Subcutaneous adipose tissue (tissue), 4 donors: ENCODE data around the gene NEIL3. TPM values are rescaled to one million over a fixed set of nuclear protein-coding genes. Genes with fewer than 3 reads are reported as not detected.

Experiments used
- total RNA-seq, 4 donors: library from RNA; depleted of rRNA; stranded (reverse); fragments of >200 nt; gene quantifications; one replicate each; pipeline ENCODE4 v1.1.0, GENCODE V29; 2016
- TF ChIP-seq, protein P1 (sequence below): fragments of 450-650 bp; IDR thresholded peaks from one replicate; pipeline ENCODE4 v1.5.1; 2016; ENCODE audit warnings: low read depth, mild to moderate bottlenecking, control low read depth, antibody characterized with exemption, moderate library complexity

The NEIL3 gene
- total RNA-seq, 4 donors from 2014 or later, result 0.19 to 1.7 (median 0.66) TPM; not detected in 1

GRCh38 chr4:177271915-177272766 lies 37.5 kb upstream of the NEIL3 start:
- TF ChIP-seq, protein P1, sequence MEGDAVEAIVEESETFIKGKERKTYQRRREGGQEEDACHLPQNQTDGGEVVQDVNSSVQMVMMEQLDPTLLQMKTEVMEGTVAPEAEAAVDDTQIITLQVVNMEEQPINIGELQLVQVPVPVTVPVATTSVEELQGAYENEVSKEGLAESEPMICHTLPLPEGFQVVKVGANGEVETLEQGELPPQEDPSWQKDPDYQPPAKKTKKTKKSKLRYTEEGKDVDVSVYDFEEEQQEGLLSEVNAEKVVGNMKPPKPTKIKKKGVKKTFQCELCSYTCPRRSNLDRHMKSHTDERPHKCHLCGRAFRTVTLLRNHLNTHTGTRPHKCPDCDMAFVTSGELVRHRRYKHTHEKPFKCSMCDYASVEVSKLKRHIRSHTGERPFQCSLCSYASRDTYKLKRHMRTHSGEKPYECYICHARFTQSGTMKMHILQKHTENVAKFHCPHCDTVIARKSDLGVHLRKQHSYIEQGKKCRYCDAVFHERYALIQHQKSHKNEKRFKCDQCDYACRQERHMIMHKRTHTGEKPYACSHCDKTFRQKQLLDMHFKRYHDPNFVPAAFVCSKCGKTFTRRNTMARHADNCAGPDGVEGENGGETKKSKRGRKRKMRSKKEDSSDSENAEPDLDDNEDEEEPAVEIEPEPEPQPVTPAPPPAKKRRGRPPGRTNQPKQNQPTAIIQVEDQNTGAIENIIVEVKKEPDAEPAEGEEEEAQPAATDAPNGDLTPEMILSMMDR, result no peak

GRCh38 chr4:177275999-177276398 lies 33.7 kb upstream of the NEIL3 start:
- TF ChIP-seq, protein P1, result no peak

- TF ChIP-seq, protein P1, result no peak
Observed at GRCh38 chr4:177281351-177281909, 28.2 kb upstream of the NEIL3 start.

DNA sequence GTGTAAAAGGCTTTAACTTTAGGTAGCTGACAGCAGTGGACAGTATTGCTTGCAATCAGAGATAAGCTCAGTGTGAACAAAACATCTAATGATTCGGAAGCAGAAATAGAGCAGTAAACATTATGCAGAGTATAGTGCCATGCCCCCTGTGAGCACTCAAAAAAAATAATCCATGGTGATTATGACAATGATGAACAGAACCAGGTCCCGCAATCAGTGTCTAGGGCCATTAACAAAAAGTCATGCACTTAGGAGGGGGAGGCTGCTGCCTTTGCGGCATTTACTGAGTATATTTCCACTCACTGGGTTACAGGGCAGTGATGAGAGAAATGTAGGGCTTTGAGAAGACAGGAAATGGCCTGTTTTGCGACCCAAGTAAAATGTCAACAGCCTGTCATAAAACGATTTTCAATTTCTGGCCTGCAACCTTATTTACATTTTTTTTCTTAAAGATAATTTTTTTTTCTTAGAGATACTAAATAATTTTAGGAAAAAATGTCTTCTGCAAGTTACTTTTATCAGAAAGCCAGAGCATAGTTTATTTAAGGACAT lies 27.3 kb upstream of the NEIL3 start:
- TF ChIP-seq, protein P1, result no peak

DNA sequence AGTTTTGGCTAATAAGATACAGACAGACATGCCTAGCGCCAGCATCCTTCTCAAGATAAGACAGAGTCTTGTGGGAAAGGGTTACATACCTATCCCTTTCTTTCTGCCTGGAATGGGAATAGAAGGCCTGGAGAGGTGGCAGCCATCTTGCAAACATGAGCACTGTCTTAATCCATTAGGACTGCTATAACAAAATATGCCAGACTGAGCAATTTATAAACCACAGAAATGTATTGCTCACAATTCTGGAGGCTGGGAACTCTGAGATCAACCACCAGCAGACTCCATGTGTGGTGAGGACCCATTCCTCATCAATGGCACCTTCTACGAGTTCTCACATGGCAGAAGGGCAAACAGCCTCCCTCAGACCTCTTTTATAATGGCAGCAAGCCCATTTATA lies 26.5 kb upstream of the NEIL3 start:
- TF ChIP-seq, protein P1, result no peak

DNA sequence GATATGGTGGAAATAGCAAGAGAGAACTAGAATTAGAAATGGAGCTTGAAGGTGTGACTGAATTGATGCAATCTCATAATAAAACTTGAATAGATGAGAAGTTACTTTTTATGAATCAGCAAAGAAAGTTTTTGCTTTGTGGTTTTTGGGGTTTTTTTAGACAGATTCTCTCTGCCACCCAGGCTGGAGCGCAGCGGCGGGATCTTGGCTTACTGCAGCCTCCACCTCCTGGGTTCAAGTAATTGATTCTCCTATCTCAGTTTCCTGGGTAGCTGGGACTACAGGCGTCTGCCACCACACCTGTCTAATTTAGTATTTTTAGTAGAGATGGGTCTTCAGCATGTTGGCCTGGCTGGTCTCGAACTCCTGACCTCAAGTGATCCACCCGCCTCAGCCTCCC lies 23.7 kb upstream of the NEIL3 start:
- TF ChIP-seq, protein P1, result no peak

- TF ChIP-seq, protein P1, result no peak
Observed at GRCh38 chr4:177287255-177287654, 22.4 kb upstream of the NEIL3 start.
